GM19025 (cell line): ENCODE data around the gene RTRAF.
A peak's percentile ranks its signal among the peaks of the same experiment; 100 is the strongest.

Experiments used
- ATAC-seq: cut with Tn5 transposase; IDR thresholded peaks from one replicate; pipeline ENCODE4 v1.9.1; 2021; ENCODE audit warnings: mild to moderate bottlenecking, low read depth, moderate library complexity; ENCODE audit not compliant: unreplicated experiment

Gene RTRAF

GRCh38 chr14:51989293-51990234 is at the start of gene RTRAF:
TSS of gene RTRAF (plus strand) at chr14:51989546. CDS start at chr14:51989640, 94 bp downstream.
- peak; percentile 91 for ATAC-seq

GRCh38 chr14:51939755-51940301 is 49.5 kb upstream of the RTRAF start:
- peak; percentile 58 for ATAC-seq

- no peak for ATAC-seq
Observed at GRCh38 chr14:51942971-51943370, 46.4 kb upstream of the RTRAF start.

DNA sequence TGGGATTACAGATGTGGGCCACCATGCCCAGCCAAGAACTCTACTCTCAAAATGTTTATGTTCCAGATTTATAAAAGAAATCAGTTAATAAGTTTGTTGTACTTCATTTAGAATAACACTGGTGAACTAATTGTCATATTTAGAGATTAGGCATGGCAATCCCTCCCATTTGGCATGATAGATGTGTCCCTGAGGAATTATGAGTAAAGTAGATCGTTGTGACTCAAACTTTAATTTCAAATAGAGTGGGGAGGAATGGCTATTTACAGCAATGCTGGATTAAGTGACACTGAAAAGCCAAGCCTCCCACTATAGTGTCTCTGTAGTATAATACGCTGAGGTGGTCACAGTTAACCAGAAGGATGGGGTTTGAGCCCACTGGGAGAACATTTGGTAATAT is 39.3 kb upstream of the RTRAF start:
- no peak for ATAC-seq

DNA sequence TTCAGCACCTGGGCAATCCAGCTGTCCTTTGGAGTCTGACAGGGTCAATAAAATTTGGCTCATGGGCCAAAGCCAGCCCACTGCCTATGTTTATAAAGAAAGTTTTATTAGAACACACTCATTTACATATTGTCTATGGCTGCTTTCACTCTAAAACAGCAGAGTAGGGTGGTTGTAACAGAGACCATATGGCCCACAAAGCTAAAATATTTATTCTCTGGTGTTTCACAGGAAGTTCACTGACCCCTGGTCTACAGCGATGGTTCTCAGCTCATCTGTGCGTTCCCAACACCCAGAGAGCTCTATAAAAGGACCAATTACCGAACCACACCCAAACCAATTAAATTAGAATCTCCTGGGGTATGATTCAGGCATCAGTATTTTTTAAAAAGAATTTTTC is 37.7 kb upstream of the RTRAF start:
- ATAC-seq, result no peak

DNA sequence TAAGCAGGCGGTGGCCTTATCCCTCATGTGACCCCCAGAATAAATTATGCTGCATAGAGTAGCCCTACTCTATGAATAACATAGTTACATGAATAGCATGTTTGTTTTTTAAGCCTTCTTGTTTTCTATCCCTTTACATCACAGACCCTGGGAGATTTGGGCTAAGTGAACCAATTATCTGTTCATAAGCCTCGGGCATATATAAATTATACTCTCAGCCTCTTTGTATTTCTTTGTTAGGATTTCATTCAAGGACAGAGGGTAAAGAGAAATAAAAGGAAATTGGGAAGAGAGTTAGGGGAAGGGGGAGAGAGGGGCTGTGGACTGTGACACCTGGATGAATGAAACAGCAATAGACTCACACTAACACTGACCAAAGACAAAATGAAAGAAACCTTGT is 35.3 kb upstream of the RTRAF start:
- no peak for ATAC-seq

DNA sequence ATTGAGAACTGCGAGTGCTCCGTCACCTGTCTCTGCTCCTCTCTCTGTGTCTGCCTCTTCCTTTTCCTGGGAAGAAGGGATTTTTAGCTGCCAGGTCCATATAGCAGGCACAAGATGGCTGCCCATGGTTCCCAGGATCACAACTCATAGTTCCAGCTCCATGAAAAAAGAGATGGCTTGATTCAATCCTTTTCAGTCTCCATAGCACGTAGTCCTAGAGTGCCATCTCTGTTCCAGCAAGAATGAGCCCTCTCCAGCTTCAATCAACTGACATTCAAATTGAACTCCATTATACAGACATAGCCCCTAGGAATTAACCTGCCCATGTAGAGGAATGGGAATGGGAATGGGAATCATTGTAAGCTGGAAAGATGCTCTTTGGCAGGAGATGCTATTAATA is 34.7 kb upstream of the RTRAF start:
- ATAC-seq, result no peak

DNA sequence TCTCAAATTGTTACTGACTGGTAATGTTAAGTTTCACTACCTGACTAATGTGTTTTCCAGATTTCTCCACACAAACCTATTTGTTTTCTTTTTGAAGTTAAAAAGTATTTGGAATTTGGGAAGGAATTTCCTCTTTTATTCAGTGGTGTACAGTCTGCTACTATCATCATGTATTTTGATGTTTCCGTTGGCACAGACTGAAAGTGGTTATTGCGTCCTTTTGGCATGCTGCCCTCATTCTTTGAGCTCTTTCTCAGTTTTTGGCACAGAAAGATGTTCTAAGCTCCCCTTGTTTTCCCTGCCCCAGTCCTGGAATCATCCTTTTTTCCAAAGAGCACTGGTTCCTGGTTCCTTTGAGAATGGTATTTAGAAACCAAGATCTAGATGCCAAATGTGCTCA is 31.4 kb upstream of the RTRAF start:
- ATAC-seq, result no peak

DNA sequence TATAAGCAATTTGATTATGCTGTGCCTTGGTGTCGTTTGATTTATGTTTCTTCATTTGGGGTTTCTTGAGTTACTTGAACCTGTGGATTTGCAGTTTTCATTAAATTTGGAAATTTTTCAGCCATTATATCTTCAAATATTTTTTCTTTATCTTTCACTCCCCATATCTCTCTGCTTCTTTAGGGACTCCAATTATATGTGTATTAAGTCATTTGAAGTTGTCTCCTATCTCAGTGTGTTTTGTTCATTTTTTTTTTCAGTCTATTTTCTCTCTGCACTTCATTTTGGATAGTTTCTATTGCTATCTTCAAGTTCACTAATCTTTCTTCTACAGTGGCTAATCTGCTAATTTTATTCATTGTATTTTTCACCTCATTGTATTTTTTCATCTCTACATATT is 29.4 kb upstream of the RTRAF start:
- no peak for ATAC-seq

DNA sequence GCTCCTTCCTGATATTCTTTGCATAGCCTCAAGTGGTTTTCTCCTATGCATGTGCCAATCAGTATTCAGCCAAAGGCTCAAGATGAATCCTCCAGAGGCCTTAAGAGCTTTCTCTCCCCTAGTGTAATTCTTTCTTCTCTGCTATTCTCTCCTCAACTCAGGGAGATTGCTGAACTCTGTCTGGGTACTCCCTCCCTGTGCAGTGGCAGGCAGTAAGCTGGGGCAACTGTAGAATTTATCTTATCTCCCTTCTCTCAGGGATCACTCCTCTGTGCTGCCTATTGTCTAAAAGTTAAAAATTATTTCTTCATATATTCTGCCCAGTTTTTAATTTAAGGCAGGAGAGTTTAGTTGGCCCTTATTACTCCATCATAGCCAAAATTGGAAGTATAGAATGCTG is 28.5 kb upstream of the RTRAF start:
- ATAC-seq, result no peak

DNA sequence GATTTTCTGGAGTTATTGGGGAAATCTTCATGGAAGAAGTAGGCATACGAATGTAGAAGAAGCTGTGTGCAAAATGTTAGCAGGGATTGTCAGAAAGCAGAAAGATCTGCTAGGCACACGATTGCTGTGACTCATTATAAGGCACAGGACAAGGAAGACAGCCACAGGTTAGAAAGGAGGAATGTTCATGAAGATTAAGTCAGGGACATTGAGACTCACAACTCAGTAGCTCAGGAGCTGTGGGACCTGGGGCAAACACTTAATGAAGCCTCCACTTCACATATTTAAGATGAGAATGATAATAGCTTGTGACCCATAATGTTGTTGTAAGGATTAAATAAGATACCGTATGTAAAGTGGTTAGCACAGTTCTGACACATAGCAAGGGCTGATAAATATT is 26.6 kb upstream of the RTRAF start:
- no peak for ATAC-seq

GRCh38 chr14:51963286-51963685 is 26.1 kb upstream of the RTRAF start:
- no peak for ATAC-seq

DNA sequence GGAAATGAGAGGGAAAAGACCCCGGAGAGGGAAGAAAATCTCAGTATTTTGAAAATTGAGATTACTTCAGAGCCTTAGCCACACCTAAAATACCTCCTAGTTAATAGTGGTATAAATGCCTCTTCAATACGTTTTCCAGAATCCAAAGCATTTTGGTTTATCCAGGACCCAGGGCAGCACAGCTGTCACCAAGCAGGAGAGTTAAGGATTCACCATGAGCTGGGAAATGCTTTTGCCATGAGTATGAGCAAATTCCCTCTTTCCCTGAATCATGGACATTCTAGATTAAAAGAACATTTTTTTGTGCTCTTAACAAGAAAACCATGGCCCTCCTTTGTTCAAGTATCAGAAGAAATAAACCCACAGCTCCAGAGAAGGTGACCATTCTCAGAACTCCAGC is 21.8 kb upstream of the RTRAF start:
- no peak for ATAC-seq

DNA sequence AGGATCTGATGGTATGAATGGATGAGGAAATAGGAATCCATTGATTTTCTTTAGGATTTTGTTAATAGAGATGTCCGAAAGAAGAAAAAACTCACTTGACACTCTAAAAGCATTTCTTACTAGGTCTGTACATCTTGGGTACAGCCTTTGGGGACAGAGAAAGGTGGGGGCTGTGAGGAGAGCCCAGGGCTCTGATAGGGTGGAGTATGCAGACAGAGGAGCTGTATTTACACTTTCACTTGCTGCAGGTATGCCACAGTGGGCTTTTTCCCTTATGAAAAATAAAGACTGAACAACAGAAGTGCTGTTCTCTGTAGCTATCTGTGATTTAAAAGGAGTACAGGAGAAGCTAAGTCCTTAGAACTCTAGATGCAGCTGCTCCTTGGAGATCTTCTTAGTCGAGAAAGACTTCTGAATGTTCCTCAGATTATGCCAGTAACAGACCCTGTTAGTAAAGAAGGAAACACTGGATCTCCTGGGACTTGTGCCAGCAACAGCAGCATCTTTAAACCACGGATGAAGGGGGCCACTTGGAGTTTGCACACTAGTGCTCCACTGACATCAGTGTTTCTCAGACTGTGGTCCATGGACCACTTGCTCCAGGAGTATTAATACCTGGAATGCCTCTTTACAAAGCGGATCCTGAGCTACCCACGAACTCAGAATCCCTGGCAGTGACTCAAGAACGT is 19.4 kb upstream of the RTRAF start:
- no peak for ATAC-seq

GRCh38 chr14:51972566-51972965 is 16.8 kb upstream of the RTRAF start:
- no peak for ATAC-seq

- no peak for ATAC-seq
Observed at GRCh38 chr14:51977075-51977474, 12.3 kb upstream of the RTRAF start.

DNA sequence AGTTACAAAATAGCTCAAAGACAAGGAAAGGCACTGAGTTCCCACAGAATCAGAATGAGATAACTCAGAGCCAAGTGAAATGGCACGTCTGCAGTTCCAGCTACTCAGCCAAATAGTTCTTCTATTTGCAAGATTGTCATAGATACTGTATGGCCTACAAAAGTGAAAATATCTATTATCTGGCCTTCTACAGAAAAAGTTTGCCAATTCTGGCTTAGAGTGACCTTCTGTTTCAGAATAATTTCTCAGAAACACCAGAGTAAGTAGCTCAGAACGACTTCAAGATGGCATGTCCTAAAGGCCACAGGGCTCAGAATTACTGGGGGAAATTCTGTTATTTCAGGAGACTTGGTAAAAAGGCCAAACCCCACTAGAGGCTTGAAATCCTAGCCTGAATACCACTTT is 10.7 kb upstream of the RTRAF start:
- ATAC-seq, result no peak

- ATAC-seq, result peak; percentile 41
Observed at GRCh38 chr14:51979088-51979709, 10.1 kb upstream of the RTRAF start.

DNA sequence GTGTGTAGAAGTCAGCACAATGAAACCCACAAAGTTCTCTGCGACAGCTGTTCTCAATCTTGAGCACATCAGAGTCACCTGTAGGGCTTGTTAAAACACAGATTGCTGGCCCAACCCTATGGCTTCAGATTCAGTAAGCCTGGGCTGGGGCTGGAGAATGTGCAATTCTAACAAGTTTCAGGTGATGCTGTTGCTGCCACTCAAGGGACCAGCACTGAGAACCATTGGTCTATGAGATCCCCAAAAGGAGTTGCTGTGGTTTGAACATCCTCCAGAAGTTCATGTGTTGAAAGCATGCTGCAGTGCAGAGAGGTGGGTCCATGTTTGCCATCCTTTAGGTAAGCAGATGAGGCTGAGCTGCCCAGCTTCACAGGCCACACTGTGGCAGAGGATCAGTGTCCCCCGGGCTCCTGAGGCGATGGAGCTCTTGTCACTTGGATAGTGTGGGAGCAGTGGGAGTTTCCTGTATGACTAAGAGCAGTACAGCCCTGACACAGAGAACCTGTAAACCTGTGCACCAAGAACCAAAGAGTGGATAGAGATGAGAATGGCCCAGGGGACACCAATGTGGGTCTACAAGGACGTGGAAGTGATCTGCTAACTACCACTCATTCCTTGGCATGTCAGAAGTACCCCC is 8.0 kb upstream of the RTRAF start:
- ATAC-seq, result peak; percentile 68

DNA sequence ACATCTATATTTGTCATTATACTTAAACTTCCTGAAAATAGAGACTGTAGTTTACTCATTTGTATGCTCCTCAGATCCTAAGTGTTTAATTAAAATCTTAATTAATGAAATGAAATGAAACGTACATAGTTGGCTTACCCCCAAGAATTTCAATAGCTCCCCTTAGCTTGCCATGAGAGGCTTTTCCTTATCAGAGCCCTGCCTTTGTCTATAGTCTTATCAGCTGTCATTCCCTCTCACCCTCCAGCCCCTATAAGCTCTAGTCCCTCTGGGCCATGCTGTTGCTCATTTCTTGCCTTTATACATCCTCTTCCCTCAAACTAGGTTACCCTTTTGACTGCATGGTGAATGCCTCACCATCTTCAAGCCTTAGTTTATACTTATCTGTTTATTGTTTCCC is 1.1 kb upstream of the RTRAF start:
- ATAC-seq, result no peak

- ATAC-seq, result no peak
Observed at GRCh38 chr14:51990488-51990887, 1.1 kb downstream of the RTRAF start.
